Measurements from ENCODE around the gene TASP1.
"Not testable (repeated sequence)": the region's sequence is repeated elsewhere in the genome, so short reads cannot be mapped to it uniquely, and the experiment has no call there.

GRCh38 chr20:13358936-13359335, 279.8 kb downstream of the TASP1 start:
- not testable (repeated sequence) for TF ChIP-seq EP300, POLR2A (IDR thresholded peaks at IDR 0.05)
- TF ChIP-seq, protein P1, sequence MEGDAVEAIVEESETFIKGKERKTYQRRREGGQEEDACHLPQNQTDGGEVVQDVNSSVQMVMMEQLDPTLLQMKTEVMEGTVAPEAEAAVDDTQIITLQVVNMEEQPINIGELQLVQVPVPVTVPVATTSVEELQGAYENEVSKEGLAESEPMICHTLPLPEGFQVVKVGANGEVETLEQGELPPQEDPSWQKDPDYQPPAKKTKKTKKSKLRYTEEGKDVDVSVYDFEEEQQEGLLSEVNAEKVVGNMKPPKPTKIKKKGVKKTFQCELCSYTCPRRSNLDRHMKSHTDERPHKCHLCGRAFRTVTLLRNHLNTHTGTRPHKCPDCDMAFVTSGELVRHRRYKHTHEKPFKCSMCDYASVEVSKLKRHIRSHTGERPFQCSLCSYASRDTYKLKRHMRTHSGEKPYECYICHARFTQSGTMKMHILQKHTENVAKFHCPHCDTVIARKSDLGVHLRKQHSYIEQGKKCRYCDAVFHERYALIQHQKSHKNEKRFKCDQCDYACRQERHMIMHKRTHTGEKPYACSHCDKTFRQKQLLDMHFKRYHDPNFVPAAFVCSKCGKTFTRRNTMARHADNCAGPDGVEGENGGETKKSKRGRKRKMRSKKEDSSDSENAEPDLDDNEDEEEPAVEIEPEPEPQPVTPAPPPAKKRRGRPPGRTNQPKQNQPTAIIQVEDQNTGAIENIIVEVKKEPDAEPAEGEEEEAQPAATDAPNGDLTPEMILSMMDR (IDR thresholded peaks at IDR 0.05), result not testable (repeated sequence)

Measured in tibial nerve (tissue), 4 donors.